ENCODE data around the gene ARFRP1. TPM values are rescaled to one million over a fixed set of nuclear protein-coding genes. Genes with fewer than 3 reads are reported as not detected.

ARFRP1 gene
- total and polyA plus RNA-seq, 4 donors = 29.8 to 56.0 (median 47.4) TPM

- WGBS, 2 donors = 75 to 90% methylated on average over 18 to 20 of the region's 20 CpGs
- H3K9me3 ChIP-seq (ENCODE audit: control insufficient read depth in 4 of 4, insufficient read depth in 3 of 4, low read length in 3 of 4) = no peaks in the 10 kb centered on the region
- peak in 2 of 3 donors; percentile 47 for DNase-seq
- peaks cover 0 to 24% (median 5%) of the 10 kb centered on the region in 4 donors for H3K36me3 ChIP-seq (ENCODE audit: control insufficient read depth in 4 of 4, insufficient read depth in 4 of 4, low read length in 4 of 4)
- H3K27me3 ChIP-seq (ENCODE audit: control insufficient read depth in 3 of 3, insufficient read depth in 3 of 3, low read length in 2 of 3) = no peaks in the 10 kb centered on the region
- ATAC-seq (ENCODE audit: insufficient read depth, low FRiP score) = no peak
- peaks cover 0 to 38% (median under 1%) of the 10 kb centered on the region in 5 donors for H3K4me1 ChIP-seq (ENCODE audit: control insufficient read depth in 5 of 5, insufficient read depth in 5 of 5, low read length in 5 of 5)
- H3K4me3 ChIP-seq = no peak overlapping the region
- H3K9ac ChIP-seq (ENCODE audit: insufficient read depth in 1 of 2, low read length in 2 of 2) = no peak overlapping the region
- H3K27ac ChIP-seq (ENCODE audit: low read depth in 1 of 2, low read length in 1 of 2) = peak overlapping the region in 1 of 2 donors; percentile 62
- TF ChIP-seq CTCF (IDR thresholded peaks at IDR 0.05; ENCODE audit: control extremely low read depth, extremely low read depth) = no peak
Observed at GRCh38 chr20:63692436-63693082, 15.2 kb downstream of the ARFRP1 start.

- no peak for TF ChIP-seq CTCF (IDR thresholded peaks at IDR 0.05; ENCODE audit: control extremely low read depth, extremely low read depth)
- Histone ChIP-seq H3K4me3 (no peak overlapping the region), H3K4me1 (ENCODE audit: control insufficient read depth in 5 of 5, insufficient read depth in 5 of 5, low read length in 5 of 5) (peaks cover 0 to 34% (median 4%) of the 10 kb centered on the region in 5 donors), H3K27ac (ENCODE audit: low read depth in 1 of 2, low read length in 1 of 2) (peak overlapping the region in 1 of 2 donors; percentile 62), H3K27me3 (ENCODE audit: control insufficient read depth in 3 of 3, insufficient read depth in 3 of 3, low read length in 2 of 3) (no peaks in the 10 kb centered on the region), H3K9me3 (ENCODE audit: control insufficient read depth in 4 of 4, insufficient read depth in 3 of 4, low read length in 3 of 4) (no peaks in the 10 kb centered on the region), H3K9ac (ENCODE audit: insufficient read depth in 1 of 2, low read length in 2 of 2) (no peak overlapping the region), H3K36me3 (ENCODE audit: control insufficient read depth in 4 of 4, insufficient read depth in 4 of 4, low read length in 4 of 4) (peaks cover 0 to 24% (median 5%) of the 10 kb centered on the region in 4 donors)
- ATAC-seq (ENCODE audit: insufficient read depth, low FRiP score) = no peak
- WGBS, 2 donors = 80 to 92% methylated on average over 21 of the region's 21 CpGs
- no peak for DNase-seq
Observed at GRCh38 chr20:63691711-63692435, 15.9 kb downstream of the ARFRP1 start.

- H3K4me1 ChIP-seq (ENCODE audit: control insufficient read depth in 5 of 5, insufficient read depth in 5 of 5, low read length in 5 of 5) = peaks cover 0 to 34% (median 4%) of the 10 kb centered on the region in 5 donors
- DNase-seq = no peak
Observed at GRCh38 chr20:63690898-63691710, 16.7 kb downstream of the ARFRP1 start.

More at GRCh38 chr20:63690898-63691710, 16.7 kb downstream of the ARFRP1 start:
- Histone ChIP-seq H3K9ac (ENCODE audit: insufficient read depth in 1 of 2, low read length in 2 of 2) (no peak overlapping the region), H3K4me3 (no peak overlapping the region), H3K36me3 (ENCODE audit: control insufficient read depth in 4 of 4, insufficient read depth in 4 of 4, low read length in 4 of 4) (peaks cover 0 to 23% (median 5%) of the 10 kb centered on the region in 4 donors), H3K27me3 (ENCODE audit: control insufficient read depth in 3 of 3, insufficient read depth in 3 of 3, low read length in 2 of 3) (no peaks in the 10 kb centered on the region), H3K9me3 (ENCODE audit: control insufficient read depth in 4 of 4, insufficient read depth in 3 of 4, low read length in 3 of 4) (no peaks in the 10 kb centered on the region), H3K27ac (ENCODE audit: low read depth in 1 of 2, low read length in 1 of 2) (peak overlapping the region in 1 of 2 donors; percentile 62)
- WGBS, 2 donors = 84 to 92% methylated on average over 24 of the region's 24 CpGs
- ATAC-seq (ENCODE audit: insufficient read depth, low FRiP score) = no peak
- TF ChIP-seq CTCF (IDR thresholded peaks at IDR 0.05; ENCODE audit: control extremely low read depth, extremely low read depth) = no peak

All from lung (tissue), 12 donors.